A549 (cell line): Measurements from ENCODE around the gene HLX.

Experiments
- HOXA7 ChIP-seq: fragments of 250-450 bp; sonication (Bioruptor Pico); IDR thresholded peaks from 2 replicates; pipeline ENCODE4 v1.5.0; 2020; ENCODE audit warnings: mild to moderate bottlenecking, moderate library complexity
- RAD21 ChIP-seq, 2 experiments: fragments of >200 bp in 1 of 2; sonication (Bioruptor Twin) in 1 of 2; formaldehyde crosslinking in 1 of 2; IDR thresholded peaks in 1 of 2; conservative IDR thresholded peaks in 1 of 2; 2 replicates in 1 of 2; 3 replicates in 1 of 2; pipeline ENCODE4 v1.6.1; 2012 to 2018; ENCODE audit warnings: inconsistent platforms in 1 of 2
- RCOR1 ChIP-seq: fragments of 150-350 bp; IDR thresholded peaks from 2 replicates; pipeline ENCODE4 v1.6.1; 2014; ENCODE audit warnings: antibody characterized with exemption, low read length, low read depth
- TF ChIP-seq, protein P1 (sequence below): fragments of 200-600 bp; sonication (generic); IDR thresholded peaks from 2 replicates; pipeline ENCODE4 v1.6.1; 2016; ENCODE audit warnings: antibody characterized with exemption, mild to moderate bottlenecking, moderate library complexity
- TF ChIP-seq, protein P2 (sequence below): fragments of >200 bp; sonication (Bioruptor Twin); formaldehyde crosslinking; IDR thresholded peaks from 3 replicates; pipeline ENCODE4 v1.5.1; 2016

DNA sequence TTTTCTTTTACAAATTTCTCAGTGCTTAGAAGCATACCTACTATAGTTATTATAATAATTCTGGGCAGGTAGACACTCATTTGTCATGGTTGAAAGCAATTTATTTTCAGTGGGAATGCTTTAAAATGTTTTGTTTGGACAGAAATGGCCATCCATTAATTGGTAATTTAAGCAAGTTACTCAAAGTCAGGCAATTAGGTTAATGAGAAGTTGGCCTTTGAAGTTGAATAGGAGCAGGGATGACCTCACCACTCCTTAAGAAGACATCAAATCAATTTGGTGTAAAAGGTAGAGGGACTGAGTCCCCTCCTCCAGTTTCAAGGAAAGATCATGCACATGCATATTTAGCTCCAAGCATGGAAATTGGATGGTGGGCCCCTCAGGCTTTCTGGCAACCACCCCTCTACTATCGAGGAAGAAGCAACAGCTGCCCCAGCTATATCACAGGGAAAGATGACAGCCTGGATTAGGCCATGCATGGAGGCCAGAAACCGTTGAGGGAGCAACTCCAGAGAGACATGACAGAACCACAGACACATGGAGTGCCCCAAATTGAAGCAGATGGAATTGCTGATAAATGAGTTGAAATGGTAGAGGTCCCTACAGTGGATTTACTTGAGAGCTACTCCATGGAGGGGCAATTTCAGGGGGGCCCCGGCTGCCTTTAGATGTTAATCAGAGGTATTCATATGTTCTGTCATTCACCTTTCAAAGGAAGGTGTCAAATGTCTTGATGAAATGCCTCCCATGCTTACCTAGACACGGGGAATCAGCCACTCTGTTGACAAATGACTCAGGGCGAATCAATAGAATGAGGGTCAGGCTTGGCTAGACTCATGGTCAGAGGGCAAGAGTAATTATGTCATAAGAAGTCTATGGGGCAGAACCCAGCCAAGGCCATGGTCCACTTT is 26.7 kb downstream of the HLX start:
- TF ChIP-seq, protein P1, sequence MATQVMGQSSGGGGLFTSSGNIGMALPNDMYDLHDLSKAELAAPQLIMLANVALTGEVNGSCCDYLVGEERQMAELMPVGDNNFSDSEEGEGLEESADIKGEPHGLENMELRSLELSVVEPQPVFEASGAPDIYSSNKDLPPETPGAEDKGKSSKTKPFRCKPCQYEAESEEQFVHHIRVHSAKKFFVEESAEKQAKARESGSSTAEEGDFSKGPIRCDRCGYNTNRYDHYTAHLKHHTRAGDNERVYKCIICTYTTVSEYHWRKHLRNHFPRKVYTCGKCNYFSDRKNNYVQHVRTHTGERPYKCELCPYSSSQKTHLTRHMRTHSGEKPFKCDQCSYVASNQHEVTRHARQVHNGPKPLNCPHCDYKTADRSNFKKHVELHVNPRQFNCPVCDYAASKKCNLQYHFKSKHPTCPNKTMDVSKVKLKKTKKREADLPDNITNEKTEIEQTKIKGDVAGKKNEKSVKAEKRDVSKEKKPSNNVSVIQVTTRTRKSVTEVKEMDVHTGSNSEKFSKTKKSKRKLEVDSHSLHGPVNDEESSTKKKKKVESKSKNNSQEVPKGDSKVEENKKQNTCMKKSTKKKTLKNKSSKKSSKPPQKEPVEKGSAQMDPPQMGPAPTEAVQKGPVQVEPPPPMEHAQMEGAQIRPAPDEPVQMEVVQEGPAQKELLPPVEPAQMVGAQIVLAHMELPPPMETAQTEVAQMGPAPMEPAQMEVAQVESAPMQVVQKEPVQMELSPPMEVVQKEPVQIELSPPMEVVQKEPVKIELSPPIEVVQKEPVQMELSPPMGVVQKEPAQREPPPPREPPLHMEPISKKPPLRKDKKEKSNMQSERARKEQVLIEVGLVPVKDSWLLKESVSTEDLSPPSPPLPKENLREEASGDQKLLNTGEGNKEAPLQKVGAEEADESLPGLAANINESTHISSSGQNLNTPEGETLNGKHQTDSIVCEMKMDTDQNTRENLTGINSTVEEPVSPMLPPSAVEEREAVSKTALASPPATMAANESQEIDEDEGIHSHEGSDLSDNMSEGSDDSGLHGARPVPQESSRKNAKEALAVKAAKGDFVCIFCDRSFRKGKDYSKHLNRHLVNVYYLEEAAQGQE, result no peak
- TF ChIP-seq, protein P2, sequence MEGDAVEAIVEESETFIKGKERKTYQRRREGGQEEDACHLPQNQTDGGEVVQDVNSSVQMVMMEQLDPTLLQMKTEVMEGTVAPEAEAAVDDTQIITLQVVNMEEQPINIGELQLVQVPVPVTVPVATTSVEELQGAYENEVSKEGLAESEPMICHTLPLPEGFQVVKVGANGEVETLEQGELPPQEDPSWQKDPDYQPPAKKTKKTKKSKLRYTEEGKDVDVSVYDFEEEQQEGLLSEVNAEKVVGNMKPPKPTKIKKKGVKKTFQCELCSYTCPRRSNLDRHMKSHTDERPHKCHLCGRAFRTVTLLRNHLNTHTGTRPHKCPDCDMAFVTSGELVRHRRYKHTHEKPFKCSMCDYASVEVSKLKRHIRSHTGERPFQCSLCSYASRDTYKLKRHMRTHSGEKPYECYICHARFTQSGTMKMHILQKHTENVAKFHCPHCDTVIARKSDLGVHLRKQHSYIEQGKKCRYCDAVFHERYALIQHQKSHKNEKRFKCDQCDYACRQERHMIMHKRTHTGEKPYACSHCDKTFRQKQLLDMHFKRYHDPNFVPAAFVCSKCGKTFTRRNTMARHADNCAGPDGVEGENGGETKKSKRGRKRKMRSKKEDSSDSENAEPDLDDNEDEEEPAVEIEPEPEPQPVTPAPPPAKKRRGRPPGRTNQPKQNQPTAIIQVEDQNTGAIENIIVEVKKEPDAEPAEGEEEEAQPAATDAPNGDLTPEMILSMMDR, result no peak
- TF ChIP-seq RCOR1 (no peak), HOXA7 (no peak), RAD21 (conservative IDR thresholded peaks at IDR 0.05 in 1 of 2, IDR thresholded peaks at IDR 0.05 in 1 of 2) (no peak)
